ACC112 (cell line): ENCODE results near the gene CPAMD8.
A peak's percentile ranks its signal among the peaks of the same experiment; 100 is the strongest.
"Not testable (repeated sequence)": the region's sequence is repeated elsewhere in the genome, so short reads cannot be mapped to it uniquely, and the experiment has no call there.

Experiments
- H2AFZ ChIP-seq: fragments of 200-600 bp; sonication (generic); one replicate; pipeline ENCODE4 v1.6.0; 2017; ENCODE audit warnings: antibody characterized with exemption, low read length; ENCODE audit not compliant: unreplicated experiment
- H3K27ac ChIP-seq: fragments of 200-600 bp; sonication (generic); 2 replicates; pipeline ENCODE4 v1.5.1; 2014; ENCODE audit warnings: low read depth, mild to moderate bottlenecking, antibody characterized with exemption, low read length, moderate library complexity
- H3K27me3 ChIP-seq: fragments of 200-600 bp; sonication (generic); 2 replicates; pipeline ENCODE4 v1.6.1; 2014; ENCODE audit warnings: mild to moderate bottlenecking, antibody characterized with exemption, low read length, moderate library complexity, mixed read lengths; ENCODE audit not compliant: insufficient read depth
- H3K36me3 ChIP-seq: fragments of 200-600 bp; sonication (generic); 2 replicates; pipeline ENCODE4 v1.6.1; 2016; ENCODE audit warnings: mild to moderate bottlenecking, antibody characterized with exemption, low read length, moderate library complexity, mixed read lengths; ENCODE audit not compliant: insufficient read depth
- H3K4me1 ChIP-seq: fragments of 200-600 bp; sonication (generic); one replicate; pipeline ENCODE4 v1.6.1; 2016; ENCODE audit warnings: low read length, mixed read lengths; ENCODE audit not compliant: insufficient read depth, unreplicated experiment, control insufficient read depth
- H3K4me3 ChIP-seq: fragments of 200-600 bp; sonication (generic); 2 replicates; pipeline ENCODE4 v1.5.1; 2014; ENCODE audit warnings: mild to moderate bottlenecking, low read depth, low read length
- H3K79me2 ChIP-seq: fragments of 200-600 bp; sonication (generic); one replicate; pipeline ENCODE4 v1.6.0; 2016; ENCODE audit warnings: low read length; ENCODE audit not compliant: control insufficient read depth, unreplicated experiment, insufficient read depth

Gene CPAMD8

DNA sequence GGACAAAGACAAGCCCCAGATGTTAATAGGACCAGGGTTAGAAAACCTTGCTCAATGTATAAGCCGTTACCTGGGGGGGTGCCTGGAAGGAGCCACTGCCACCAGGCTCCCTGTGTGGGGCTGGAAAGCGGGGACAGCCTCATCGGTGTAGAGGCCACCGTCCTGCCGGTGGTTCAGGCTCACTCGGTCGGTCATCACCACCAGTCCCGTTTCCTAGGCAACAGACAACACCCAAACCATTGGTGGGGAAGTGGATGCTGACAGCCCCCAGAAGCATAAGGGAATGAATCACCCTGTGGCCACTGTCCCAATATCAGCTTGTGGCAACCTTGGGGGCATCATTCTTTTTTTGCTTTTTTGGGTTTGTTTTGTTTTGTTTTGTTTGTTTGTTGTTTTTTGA is 55.8 kb downstream of the CPAMD8 start:
- Histone ChIP-seq H2AFZ (no peak overlapping the region), H3K4me3 (no peak overlapping the region), H3K27ac (no peak overlapping the region), H3K4me1 (no peaks in the 10 kb centered on the region), H3K79me2 (no peaks in the 10 kb centered on the region), H3K27me3 (no peaks in the 10 kb centered on the region), H3K36me3 (no peaks in the 10 kb centered on the region)

- no peak overlapping the region for H2AFZ ChIP-seq
- no peaks in the 10 kb centered on the region for H3K4me1 ChIP-seq
- no peaks in the 10 kb centered on the region for H3K27me3 ChIP-seq
- no peaks in the 10 kb centered on the region for H3K79me2 ChIP-seq
- H3K36me3 ChIP-seq = no peaks in the 10 kb centered on the region
- H3K4me3 ChIP-seq = no peak overlapping the region
- H3K27ac ChIP-seq = no peak overlapping the region
These were observed 57.5 kb downstream of the CPAMD8 start for GRCh38 chr19:16969135-16969534.

DNA sequence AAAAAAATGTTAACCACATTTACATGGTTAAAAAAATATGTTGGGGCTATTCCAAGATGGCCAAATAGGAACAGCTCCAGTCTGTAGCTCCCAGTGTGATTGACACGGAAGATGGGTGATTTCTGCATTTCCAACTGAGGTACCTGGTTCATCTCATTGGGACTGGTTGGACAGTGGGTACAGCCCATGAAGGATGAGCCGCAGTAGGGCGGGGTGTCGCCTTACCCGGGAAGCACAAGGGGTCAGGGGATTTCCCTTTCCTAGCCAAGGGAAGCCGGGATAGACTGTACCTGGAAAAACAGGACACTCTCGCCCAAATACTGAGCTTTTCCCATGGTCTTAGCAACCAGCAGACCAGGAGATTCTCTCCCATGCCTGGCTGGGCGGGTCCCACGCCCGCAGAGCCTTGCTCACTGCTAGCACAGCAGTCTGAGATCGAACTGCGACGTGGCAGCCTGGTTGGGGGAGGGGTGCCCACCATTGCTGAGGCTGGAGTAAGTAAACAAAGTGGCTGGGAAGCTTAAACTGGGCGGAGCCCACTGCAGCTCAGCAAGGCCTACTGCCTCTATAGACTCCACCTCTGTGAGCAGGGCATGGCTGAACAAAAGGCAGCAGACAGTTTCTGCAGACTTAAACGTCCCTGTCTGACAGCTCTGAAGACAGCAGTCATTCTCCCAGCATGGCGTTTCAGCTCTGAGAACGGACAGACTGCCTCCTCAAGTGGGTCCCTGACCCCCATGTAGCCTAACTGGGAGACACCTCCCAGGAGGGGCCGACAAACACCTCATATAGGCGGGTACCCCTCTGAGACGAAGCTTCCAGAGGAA is 65.4 kb downstream of the CPAMD8 start:
- not testable (repeated sequence) for H3K4me1 ChIP-seq, H3K79me2 ChIP-seq, H3K27ac ChIP-seq, H2AFZ ChIP-seq, H3K4me3 ChIP-seq, H3K36me3 ChIP-seq
- peaks cover 15% of the 10 kb centered on the region; the same call in 1 of the 2 replicates for H3K27me3 ChIP-seq

DNA sequence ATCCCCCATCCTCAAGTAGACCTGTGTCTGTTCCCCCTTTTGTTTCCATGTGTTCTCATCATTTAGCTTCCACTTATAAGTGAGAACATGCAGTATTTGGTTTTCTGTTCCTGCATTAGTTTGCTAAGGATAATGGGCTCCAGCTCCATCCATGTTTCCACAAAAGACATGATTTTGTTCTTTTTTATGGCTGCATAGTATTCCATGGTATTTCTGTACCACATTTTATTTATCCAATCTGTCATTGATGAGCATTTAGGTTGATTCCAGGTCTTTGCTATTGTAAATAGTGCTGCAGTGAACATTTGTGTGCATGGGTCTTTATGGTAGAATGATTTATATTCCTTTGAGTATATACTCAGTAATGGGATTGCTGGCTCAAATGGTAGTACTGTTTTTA is 68.3 kb downstream of the CPAMD8 start:
- not testable (repeated sequence) for H2AFZ ChIP-seq, H3K4me3 ChIP-seq, H3K79me2 ChIP-seq, H3K36me3 ChIP-seq, H3K27ac ChIP-seq, H3K4me1 ChIP-seq
- H3K27me3 ChIP-seq = peaks cover 17% of the 10 kb centered on the region; the same call in 1 of the 2 replicates

DNA sequence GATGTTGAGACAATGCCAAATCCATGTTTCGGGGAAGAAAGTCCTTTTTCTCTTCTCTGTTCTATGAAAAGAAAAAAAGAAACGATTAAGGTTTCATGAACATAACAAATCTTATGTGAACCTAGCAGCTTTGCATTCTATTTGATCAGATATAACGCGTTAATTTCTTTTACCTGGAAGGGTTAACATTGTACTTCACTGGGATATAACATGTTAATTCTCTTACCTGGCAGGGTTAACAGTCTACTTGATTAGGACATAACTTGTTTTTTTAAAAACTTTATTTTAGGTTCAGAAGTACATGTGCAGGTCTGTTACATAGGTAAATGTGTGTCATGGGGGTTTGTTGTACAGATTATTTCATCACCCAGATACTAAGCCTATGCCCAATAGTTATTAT is 68.8 kb downstream of the CPAMD8 start:
- Histone ChIP-seq H3K27ac (no peak overlapping the region), H3K79me2 (no peaks in the 10 kb centered on the region), H2AFZ (no peak overlapping the region), H3K36me3 (no peaks in the 10 kb centered on the region), H3K27me3 (peaks cover 17% of the 10 kb centered on the region; the same call in 1 of the 2 replicates), H3K4me3 (no peak overlapping the region), H3K4me1 (no peaks in the 10 kb centered on the region)

DNA sequence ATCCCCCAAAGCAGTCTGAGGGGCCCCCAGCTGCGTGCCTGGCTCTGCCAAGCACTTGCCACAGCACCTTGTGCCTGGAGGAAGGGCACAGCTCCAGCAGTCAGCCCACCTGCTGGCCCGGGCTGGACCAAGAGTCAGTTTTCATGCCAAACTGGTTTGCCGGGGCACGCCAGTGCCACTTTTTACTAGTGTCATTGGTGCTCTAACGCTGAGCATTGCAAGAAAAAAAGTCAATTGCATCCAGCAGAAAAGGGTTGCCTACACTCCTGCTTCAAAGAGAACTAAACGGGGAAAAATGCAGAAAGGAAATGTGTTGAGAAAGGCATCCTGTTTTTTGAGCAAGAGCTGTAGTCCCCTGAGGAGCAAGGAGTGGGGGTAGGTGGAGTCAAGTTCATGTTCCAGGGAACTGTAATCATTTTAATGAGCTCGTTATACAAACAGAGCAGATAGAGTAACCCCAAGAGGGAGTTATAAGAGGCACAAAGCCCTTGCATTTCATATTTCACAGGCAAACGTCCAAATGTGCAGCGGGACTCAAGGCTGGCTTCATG is 69.4 kb downstream of the CPAMD8 start:
- Histone ChIP-seq H2AFZ (peak overlapping the region; percentile 6), H3K79me2 (no peaks in the 10 kb centered on the region), H3K27me3 (peaks cover 20% of the 10 kb centered on the region), H3K27ac (no peak overlapping the region), H3K4me1 (no peaks in the 10 kb centered on the region), H3K4me3 (no peak overlapping the region), H3K36me3 (no peaks in the 10 kb centered on the region)

GRCh38 chr19:16955161-16955560 is 71.4 kb downstream of the CPAMD8 start:
- H3K27me3 ChIP-seq = peaks cover 14% of the 10 kb centered on the region
- H2AFZ ChIP-seq = no peak overlapping the region
- no peak overlapping the region for H3K27ac ChIP-seq
- H3K4me3 ChIP-seq = no peak overlapping the region
- no peaks in the 10 kb centered on the region for H3K4me1 ChIP-seq
- H3K79me2 ChIP-seq = no peaks in the 10 kb centered on the region
- no peaks in the 10 kb centered on the region for H3K36me3 ChIP-seq

- Histone ChIP-seq H3K27me3 (peaks cover 6% of the 10 kb centered on the region), H2AFZ (no peak overlapping the region), H3K4me1 (no peaks in the 10 kb centered on the region), H3K79me2 (no peaks in the 10 kb centered on the region), H3K36me3 (no peaks in the 10 kb centered on the region), H3K27ac (no peak overlapping the region), H3K4me3 (no peak overlapping the region)
These were observed 74.6 kb downstream of the CPAMD8 start for GRCh38 chr19:16952046-16952445.

- H3K4me1 ChIP-seq = no peaks in the 10 kb centered on the region
These were observed 75.1 kb downstream of the CPAMD8 start for GRCh38 chr19:16951529-16951928.

GRCh38 chr19:16949496-16950023 is 77.0 kb downstream of the CPAMD8 start:
- Histone ChIP-seq H3K27me3 (peaks cover 3% of the 10 kb centered on the region; the same call in 1 of the 2 replicates), H3K4me1 (no peaks in the 10 kb centered on the region), H3K79me2 (no peaks in the 10 kb centered on the region), H3K27ac (no peak overlapping the region), H2AFZ (no peak overlapping the region), H3K36me3 (no peaks in the 10 kb centered on the region), H3K4me3 (no peak overlapping the region)

More at GRCh38 chr19:16951529-16951928, 75.1 kb downstream of the CPAMD8 start:
- no peaks in the 10 kb centered on the region for H3K79me2 ChIP-seq
- no peaks in the 10 kb centered on the region for H3K36me3 ChIP-seq
- H3K27me3 ChIP-seq = peaks cover 6% of the 10 kb centered on the region
- no peak overlapping the region for H3K4me3 ChIP-seq
- no peak overlapping the region for H2AFZ ChIP-seq
- no peak overlapping the region for H3K27ac ChIP-seq
